Glutamatergic neuron (in vitro differentiated cells): ENCODE results near the gene PROX1. TPM values are rescaled to one million over a fixed set of nuclear protein-coding genes. Genes with fewer than 3 reads are reported as not detected.

Experiments
- DNase-seq: peaks from one replicate; pipeline ENCODE4 v3.0.0; 2022
- H3K27ac Mint-ChIP-seq: one replicate; pipeline ENCODE4 v1.8.0; 2020; ENCODE audit warnings: mild to moderate bottlenecking, mixed read lengths, inconsistent platforms; ENCODE audit not compliant: unreplicated experiment
- H3K27me3 Mint-ChIP-seq: one replicate; pipeline ENCODE4 v1.8.0; 2020; ENCODE audit warnings: mild to moderate bottlenecking, moderate library complexity, mixed read lengths, inconsistent platforms; ENCODE audit not compliant: unreplicated experiment
- H3K36me3 Mint-ChIP-seq: one replicate; pipeline ENCODE4 v1.8.0; 2020; ENCODE audit warnings: mild to moderate bottlenecking, mixed read lengths, inconsistent platforms; ENCODE audit not compliant: unreplicated experiment
- H3K4me1 Mint-ChIP-seq: one replicate; pipeline ENCODE4 v1.8.0; 2020; ENCODE audit warnings: mild to moderate bottlenecking, low read depth, mixed read lengths, inconsistent platforms; ENCODE audit not compliant: unreplicated experiment
- H3K4me3 Mint-ChIP-seq: one replicate; pipeline ENCODE4 v1.8.0; 2020; ENCODE audit warnings: mild to moderate bottlenecking, mixed read lengths, inconsistent platforms; ENCODE audit not compliant: unreplicated experiment
- H3K9me3 Mint-ChIP-seq: one replicate; pipeline ENCODE4 v1.8.0; 2020; ENCODE audit warnings: mild to moderate bottlenecking, moderate library complexity, mixed read lengths, inconsistent platforms; ENCODE audit not compliant: unreplicated experiment
- total RNA-seq: library from RNA; stranded (reverse); fragmentation: NEBNext Ultra II Directional; extraction: Animal tissue kit (Norgen Biotek cat#: 25700); gene quantifications from one replicate; pipeline ENCODE4 v1.2.1, GENCODE V29; 2021; ENCODE audit not compliant: unreplicated experiment
- TF ChIP-seq, protein P1 (sequence below): fragments of 200-600 bp; sonication (generic); IDR thresholded peaks from one replicate; pipeline ENCODE4 v1.5.0; 2021; ENCODE audit not compliant: partially characterized antibody, unreplicated experiment

The PROX1 gene
- total RNA-seq, 1 donor from 2014 or later = 68.4 TPM

DNA sequence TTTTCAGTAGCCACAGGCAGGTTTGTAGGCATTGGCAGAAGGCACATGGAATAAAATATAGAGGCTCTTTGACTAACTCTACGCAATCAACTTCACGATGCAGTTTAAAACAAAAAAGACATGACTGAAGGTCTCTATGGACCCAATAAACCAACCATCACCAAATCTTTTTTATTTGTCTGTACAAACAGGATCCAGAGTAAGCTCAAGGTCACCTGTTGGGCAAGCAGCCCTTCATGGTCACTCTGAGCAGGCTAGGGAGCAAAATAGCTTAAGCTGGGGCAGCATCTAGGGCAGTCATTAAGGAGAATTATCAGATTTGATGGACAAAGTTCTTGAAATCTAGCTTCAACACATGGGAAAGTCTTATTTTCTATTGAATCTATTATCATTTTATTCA, 26.8 kb upstream of the PROX1 start:
- Mint-ChIP-seq H3K4me1 (no peaks in the 10 kb centered on the region), H3K4me3 (no peak overlapping the region), H3K9me3 (no peaks in the 10 kb centered on the region), H3K27me3 (no peaks in the 10 kb centered on the region), H3K36me3 (no peaks in the 10 kb centered on the region), H3K27ac (no peak overlapping the region)
- TF ChIP-seq, protein P1, sequence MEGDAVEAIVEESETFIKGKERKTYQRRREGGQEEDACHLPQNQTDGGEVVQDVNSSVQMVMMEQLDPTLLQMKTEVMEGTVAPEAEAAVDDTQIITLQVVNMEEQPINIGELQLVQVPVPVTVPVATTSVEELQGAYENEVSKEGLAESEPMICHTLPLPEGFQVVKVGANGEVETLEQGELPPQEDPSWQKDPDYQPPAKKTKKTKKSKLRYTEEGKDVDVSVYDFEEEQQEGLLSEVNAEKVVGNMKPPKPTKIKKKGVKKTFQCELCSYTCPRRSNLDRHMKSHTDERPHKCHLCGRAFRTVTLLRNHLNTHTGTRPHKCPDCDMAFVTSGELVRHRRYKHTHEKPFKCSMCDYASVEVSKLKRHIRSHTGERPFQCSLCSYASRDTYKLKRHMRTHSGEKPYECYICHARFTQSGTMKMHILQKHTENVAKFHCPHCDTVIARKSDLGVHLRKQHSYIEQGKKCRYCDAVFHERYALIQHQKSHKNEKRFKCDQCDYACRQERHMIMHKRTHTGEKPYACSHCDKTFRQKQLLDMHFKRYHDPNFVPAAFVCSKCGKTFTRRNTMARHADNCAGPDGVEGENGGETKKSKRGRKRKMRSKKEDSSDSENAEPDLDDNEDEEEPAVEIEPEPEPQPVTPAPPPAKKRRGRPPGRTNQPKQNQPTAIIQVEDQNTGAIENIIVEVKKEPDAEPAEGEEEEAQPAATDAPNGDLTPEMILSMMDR = no peak
- no peak for DNase-seq

DNA sequence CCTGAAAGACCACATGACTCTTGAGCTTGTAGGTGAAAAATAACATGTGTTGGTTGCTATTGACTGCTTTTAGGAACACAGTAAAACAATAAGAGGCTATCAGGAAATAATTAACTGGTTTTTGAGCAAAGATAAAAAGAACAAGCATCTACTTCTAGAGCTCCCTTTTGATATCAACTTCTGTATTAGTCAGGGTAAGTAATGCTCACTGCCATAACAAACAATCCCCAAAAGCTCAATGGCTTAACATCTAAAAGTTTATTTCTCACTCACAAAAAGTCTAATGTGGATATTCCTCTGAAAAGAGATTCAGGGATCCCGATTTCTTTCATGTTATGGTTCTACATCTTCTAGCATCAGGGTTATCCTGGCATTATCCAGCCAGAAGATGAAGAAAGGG, 25.3 kb upstream of the PROX1 start:
- Mint-ChIP-seq H3K27me3 (no peaks in the 10 kb centered on the region), H3K27ac (no peak overlapping the region), H3K4me1 (no peaks in the 10 kb centered on the region), H3K36me3 (no peaks in the 10 kb centered on the region), H3K4me3 (no peak overlapping the region), H3K9me3 (no peaks in the 10 kb centered on the region)
- DNase-seq = no peak
- TF ChIP-seq, protein P1 = no peak

DNA sequence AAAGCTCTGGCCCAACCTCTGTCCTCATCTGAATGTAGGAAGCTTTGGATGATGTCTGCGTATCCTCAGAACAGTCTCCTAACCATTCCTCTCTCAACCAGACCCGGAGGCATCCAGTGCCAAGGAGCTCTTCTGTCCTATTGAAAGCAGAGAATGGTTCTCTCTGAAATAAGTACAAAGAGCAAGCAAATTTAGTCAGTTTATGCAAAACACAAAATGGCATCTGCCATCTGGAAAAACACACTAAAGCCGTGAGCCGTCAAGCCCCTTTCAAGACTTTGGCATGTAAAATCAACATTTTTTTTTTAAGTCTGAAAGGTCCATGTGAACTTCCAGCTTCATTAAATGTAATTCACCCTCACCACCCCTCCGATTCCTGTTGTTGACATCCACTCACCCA, 21.7 kb upstream of the PROX1 start:
- no peak overlapping the region for H3K4me3 Mint-ChIP-seq
- H3K9me3 Mint-ChIP-seq = no peaks in the 10 kb centered on the region
- no peaks in the 10 kb centered on the region for H3K4me1 Mint-ChIP-seq
- H3K36me3 Mint-ChIP-seq = no peaks in the 10 kb centered on the region
- TF ChIP-seq, protein P1 = no peak
- no peak for DNase-seq
- H3K27ac Mint-ChIP-seq = no peak overlapping the region
- no peaks in the 10 kb centered on the region for H3K27me3 Mint-ChIP-seq

DNA sequence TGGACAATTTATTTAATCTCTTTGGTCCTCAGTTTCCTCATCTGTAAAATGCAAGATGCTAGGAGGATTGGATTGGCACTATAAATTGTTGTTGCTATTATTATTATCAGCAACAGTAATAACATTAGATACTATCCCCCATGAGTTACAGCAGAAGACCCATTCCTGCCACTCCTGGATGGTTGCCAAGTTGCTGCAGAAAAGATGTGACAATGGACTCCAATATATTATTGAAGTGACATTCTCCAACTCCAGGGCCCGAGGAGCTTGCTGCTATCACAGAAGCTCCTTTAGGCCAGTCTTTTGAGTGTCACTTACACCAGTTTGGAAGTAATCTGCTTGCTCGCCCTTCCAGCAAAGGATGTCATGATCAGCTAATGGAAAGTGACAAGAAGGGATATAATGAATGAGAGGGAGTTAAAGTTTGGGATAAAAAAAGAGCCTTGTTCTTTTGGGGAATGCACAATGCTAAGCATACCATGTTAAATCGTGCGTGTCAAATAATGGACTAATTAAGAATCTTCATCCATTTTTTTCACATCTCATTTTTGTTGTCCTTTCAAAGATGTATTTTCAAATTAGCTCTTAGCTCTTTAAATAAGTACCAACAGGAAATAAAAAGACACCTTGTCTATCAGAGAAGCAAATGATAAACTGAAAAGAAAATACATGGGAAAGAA, 19.5 kb upstream of the PROX1 start:
- H3K4me3 Mint-ChIP-seq = no peak overlapping the region
- TF ChIP-seq, protein P1 = no peak
- no peaks in the 10 kb centered on the region for H3K9me3 Mint-ChIP-seq
- no peak for DNase-seq
- no peaks in the 10 kb centered on the region for H3K36me3 Mint-ChIP-seq
- H3K4me1 Mint-ChIP-seq = no peaks in the 10 kb centered on the region
- no peaks in the 10 kb centered on the region for H3K27me3 Mint-ChIP-seq
- no peak overlapping the region for H3K27ac Mint-ChIP-seq

DNA sequence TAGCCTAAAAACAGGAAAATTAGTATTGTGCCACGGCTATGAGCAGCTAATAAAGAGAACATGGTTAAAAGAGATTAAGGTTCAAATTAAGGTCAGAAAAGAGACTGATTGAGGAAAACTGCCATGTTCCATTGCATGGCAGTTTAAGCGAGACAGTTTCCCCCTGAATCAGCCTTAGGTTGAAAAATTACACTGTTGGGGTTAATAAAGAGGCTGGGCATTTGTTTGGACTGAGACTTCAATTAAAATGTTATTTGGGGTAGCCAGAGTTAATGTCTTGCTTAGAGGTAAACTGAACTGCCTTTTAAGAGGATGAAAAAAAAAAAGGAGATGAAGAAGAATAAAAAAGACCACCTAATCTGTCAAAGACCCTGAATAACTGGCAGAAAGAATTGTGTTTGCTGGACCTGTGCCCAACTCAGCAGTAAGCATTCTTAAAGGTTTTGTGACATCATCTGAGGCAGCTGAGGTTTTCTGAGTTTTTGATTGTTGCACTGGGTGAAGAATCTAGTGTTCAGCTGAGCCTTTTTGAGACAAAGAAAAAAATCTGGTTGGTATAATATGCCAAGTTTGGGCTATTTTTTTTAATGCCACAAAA, 17.7 kb upstream of the PROX1 start:
- no peak for DNase-seq
- no peak overlapping the region for H3K27ac Mint-ChIP-seq
- TF ChIP-seq, protein P1 = no peak
- H3K4me3 Mint-ChIP-seq = no peak overlapping the region
- H3K4me1 Mint-ChIP-seq = no peaks in the 10 kb centered on the region
- H3K36me3 Mint-ChIP-seq = no peaks in the 10 kb centered on the region
- no peaks in the 10 kb centered on the region for H3K9me3 Mint-ChIP-seq
- no peaks in the 10 kb centered on the region for H3K27me3 Mint-ChIP-seq
